Measurements from ENCODE around the gene ATP2A1.

DNA sequence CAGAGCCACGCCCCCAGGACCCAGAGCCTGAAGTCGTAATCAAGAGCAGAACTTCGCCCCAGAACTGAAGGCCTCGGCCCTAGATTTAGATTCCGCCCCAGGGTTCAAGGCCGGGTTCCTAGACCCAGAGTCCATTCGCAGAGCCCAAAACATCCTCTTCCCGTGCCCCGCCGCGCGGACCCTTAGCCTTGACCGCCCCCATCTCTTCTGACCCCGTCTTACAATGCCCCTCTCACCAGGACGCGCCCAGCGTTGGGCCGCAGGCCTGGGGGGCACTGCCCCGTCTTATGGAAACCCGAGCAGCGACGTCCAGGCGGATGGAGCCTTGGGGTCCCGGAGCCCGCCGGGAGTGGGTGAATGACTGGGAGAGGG is 58.5 kb downstream of the ATP2A1 start:
- TF ChIP-seq, protein P1, sequence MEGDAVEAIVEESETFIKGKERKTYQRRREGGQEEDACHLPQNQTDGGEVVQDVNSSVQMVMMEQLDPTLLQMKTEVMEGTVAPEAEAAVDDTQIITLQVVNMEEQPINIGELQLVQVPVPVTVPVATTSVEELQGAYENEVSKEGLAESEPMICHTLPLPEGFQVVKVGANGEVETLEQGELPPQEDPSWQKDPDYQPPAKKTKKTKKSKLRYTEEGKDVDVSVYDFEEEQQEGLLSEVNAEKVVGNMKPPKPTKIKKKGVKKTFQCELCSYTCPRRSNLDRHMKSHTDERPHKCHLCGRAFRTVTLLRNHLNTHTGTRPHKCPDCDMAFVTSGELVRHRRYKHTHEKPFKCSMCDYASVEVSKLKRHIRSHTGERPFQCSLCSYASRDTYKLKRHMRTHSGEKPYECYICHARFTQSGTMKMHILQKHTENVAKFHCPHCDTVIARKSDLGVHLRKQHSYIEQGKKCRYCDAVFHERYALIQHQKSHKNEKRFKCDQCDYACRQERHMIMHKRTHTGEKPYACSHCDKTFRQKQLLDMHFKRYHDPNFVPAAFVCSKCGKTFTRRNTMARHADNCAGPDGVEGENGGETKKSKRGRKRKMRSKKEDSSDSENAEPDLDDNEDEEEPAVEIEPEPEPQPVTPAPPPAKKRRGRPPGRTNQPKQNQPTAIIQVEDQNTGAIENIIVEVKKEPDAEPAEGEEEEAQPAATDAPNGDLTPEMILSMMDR (conservative IDR thresholded peaks at IDR 0.05; ENCODE audit: low read depth, low read length) = no peak
- TF ChIP-seq EZH2 (IDR thresholded peaks at IDR 0.05; ENCODE audit: borderline replicate concordance, low read depth, low read length, poor library complexity, severe bottlenecking) = no peak

All from A673 (cell line).